SH-SY5Y (cell line): ENCODE results near the gene CACNA1E.

Experiments used
- GATA2 ChIP-seq: IDR thresholded peaks from 2 replicates; pipeline ENCODE4 v1.6.1; 2011; ENCODE audit warnings: mild to moderate bottlenecking, low read depth, low read length
- GATA3 ChIP-seq: IDR thresholded peaks from 2 replicates; pipeline ENCODE4 v1.6.1; 2011; ENCODE audit warnings: low read depth, mild to moderate bottlenecking, low read length, moderate library complexity

DNA sequence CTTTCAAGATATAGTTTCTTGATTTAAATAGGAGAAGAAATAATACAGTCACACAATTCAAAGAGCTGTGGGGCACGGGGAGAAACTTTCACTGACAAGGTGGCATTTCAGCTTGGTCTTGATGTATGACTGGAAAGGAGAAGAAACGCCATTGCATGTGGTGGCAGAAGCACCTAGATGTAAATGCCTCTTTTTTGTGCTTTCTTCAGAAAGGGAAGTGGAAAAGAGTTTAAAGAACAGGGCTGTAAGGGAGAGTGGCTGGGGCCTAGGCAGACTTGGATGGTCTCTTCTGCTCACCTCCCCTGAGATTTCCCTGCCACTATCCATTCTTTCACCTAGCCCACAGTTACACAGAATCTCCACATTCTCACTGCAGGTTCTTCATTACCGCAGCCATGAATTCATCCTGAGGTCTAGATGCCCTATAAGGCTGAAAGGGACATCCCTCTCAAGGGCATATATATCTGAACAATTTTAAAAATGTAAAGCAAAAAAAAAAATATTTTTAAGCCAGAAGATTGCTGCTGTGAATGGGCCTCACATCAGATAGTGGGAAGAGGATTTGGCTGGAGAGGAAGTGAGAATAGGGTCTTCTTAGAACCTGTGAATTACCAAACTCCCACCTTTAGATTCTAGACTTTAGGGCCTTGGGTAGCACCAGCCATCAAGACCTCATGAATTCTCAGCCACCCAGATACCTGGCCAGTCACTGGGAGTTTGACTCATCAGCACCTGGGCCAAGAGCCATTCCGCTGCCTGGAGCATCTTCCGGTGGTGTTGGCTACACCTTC is 23.4 kb downstream of the CACNA1E start:
- no peak for TF ChIP-seq GATA3
- TF ChIP-seq GATA2 = no peak
